ENCODE measurements around the gene ATP5F1A.

ATP5F1A gene

DNA sequence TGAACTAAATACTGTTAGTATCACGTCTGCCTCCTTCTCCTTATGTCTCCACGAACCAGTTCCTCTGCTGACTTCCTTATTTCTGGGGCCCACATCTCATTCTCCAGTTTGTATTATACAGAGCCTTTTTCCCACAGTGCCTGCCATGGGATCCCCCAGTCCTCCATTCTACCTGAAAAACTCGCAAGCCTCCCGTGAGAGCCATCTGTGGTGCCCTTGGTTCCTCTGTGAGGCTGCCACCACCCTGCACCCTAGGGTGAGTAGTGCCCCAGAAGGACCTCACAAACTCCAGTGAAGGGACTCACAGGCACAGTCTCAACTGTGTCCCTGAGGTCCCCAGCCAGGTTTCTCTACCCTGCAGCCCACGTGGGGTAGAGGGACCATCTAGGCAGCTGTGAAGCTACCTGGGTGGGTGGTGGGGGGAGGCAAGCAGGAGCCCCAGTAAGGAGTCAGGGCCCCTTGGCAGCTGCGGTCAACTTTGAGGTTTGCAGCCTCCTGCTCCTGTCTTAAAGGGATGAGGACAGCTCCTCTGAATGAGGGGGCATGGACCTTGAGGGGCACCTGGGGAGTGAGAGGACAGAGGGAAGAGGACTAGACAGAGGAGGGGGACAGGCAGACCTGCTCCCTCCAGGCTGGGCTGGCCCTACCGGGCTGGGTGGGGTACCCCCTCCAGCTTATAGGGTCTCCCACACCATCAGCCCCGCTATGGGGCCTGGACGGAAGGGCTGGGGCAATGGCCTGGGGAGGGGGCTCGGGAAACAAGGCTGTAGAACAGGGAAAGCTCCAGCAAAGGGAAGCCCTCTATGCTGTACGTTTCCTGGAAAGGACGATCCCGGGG, 27.1 kb downstream of the ATP5F1A start:
- no peak for TF ChIP-seq CREB1 (IDR thresholded peaks at IDR 0.05; ENCODE audit: low read depth)

DNA sequence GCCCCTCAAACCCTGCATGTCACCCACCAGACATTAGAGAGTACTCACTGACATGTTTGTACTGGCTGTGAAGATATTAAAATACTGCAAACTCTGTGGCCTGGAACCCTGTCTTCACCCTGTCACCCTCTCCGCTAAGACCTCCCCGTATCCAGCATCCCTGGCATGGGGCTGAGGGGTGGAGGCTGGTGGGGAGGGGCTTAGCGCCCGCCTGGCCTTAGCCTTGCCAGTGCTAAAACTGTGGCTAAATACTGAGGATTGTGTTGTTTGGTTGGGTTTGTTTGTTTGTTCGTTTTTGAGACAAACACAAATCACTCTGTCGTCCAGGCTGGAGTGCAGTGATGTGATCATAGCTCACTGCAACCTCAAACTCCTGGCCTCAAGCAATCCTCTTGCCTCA, 27.9 kb downstream of the ATP5F1A start:
- no peak for TF ChIP-seq CEBPB (IDR thresholded peaks at IDR 0.05)
- TF ChIP-seq RAD21 (IDR thresholded peaks at IDR 0.05; ENCODE audit: low read depth), result no peak
- TF ChIP-seq CREB1 (IDR thresholded peaks at IDR 0.05; ENCODE audit: low read depth), result no peak
- TF ChIP-seq, protein P1, sequence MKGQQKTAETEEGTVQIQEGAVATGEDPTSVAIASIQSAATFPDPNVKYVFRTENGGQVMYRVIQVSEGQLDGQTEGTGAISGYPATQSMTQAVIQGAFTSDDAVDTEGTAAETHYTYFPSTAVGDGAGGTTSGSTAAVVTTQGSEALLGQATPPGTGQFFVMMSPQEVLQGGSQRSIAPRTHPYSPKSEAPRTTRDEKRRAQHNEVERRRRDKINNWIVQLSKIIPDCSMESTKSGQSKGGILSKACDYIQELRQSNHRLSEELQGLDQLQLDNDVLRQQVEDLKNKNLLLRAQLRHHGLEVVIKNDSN (IDR thresholded peaks at IDR 0.05), result no peak
- TF ChIP-seq, protein P2, sequence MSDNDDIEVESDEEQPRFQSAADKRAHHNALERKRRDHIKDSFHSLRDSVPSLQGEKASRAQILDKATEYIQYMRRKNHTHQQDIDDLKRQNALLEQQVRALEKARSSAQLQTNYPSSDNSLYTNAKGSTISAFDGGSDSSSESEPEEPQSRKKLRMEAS (IDR thresholded peaks at IDR 0.05), result no peak
- TF ChIP-seq EP300 (IDR thresholded peaks at IDR 0.05; ENCODE audit: borderline replicate concordance), result no peak
- TF ChIP-seq TCF12 (IDR thresholded peaks at IDR 0.05; ENCODE audit: low read depth), result no peak
- TF ChIP-seq NFIC (IDR thresholded peaks at IDR 0.05), result no peak
- no peak for TF ChIP-seq EGR1 (IDR thresholded peaks at IDR 0.05)
- no peak for TF ChIP-seq FOXM1 (IDR thresholded peaks at IDR 0.05; ENCODE audit: borderline replicate concordance, low read depth)
- no peak for TF ChIP-seq ZBTB7A (IDR thresholded peaks at IDR 0.05; ENCODE audit: low read depth)

DNA sequence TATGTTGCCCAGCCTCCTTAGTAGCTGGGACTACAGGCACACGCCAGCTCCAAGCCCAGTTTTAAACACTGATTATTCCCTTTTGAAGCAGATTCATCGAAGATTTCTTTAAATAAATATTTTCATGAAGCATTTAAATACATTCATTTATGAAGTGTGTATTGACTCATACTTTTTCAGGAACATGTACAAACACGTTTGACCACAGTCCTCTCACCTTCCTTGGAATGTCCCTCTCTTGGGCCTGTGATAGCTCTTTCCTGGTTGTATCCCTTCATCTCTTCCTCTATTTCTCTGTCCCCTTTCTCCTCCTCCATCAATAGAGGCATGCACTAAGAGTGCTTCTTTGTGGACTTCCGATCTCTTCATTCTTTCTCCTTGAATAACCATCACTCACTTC, 28.6 kb downstream of the ATP5F1A start:
- TF ChIP-seq FOXM1 (IDR thresholded peaks at IDR 0.05; ENCODE audit: borderline replicate concordance, low read depth), result no peak
- TF ChIP-seq, protein P1 (IDR thresholded peaks at IDR 0.05), result no peak
- TF ChIP-seq, protein P2 (IDR thresholded peaks at IDR 0.05), result no peak
- no peak for TF ChIP-seq EP300 (IDR thresholded peaks at IDR 0.05; ENCODE audit: borderline replicate concordance)
- TF ChIP-seq YY1 (IDR thresholded peaks at IDR 0.05; ENCODE audit: low read depth), result no peak
- no peak for TF ChIP-seq ZBTB7A (IDR thresholded peaks at IDR 0.05; ENCODE audit: low read depth)
- no peak for TF ChIP-seq EGR1 (IDR thresholded peaks at IDR 0.05)
- no peak for TF ChIP-seq RAD21 (IDR thresholded peaks at IDR 0.05; ENCODE audit: low read depth)
- TF ChIP-seq TCF12 (IDR thresholded peaks at IDR 0.05; ENCODE audit: low read depth), result no peak
- no peak for TF ChIP-seq TEAD4 (IDR thresholded peaks at IDR 0.05)
- no peak for TF ChIP-seq CEBPB (IDR thresholded peaks at IDR 0.05)
- TF ChIP-seq NFIC (IDR thresholded peaks at IDR 0.05), result no peak

DNA sequence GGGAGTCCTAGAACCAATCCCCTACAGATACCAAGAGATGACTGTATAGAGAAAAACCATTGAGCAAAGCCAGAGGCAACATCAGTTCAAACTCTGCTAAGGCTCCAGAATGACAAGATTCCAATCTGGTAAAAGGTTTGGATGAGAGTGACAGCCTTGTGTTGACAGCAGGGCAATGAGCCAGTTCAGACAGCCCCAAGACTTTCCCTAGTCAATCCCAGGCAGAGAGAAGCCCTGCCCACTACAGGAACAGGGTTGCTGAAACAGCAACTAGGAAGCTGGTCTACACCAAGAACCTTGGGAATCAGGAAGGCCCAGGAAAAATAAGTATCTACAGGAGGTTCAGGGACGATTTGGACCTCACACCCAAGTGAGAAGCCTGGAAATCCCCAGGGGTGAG, 29.3 kb downstream of the ATP5F1A start:
- TF ChIP-seq CREB1 (IDR thresholded peaks at IDR 0.05; ENCODE audit: low read depth) (no peak), RAD21 (IDR thresholded peaks at IDR 0.05; ENCODE audit: low read depth) (no peak), FOXM1 (IDR thresholded peaks at IDR 0.05; ENCODE audit: borderline replicate concordance, low read depth) (no peak), CEBPB (IDR thresholded peaks at IDR 0.05) (no peak), ZBTB7A (IDR thresholded peaks at IDR 0.05; ENCODE audit: low read depth) (no peak), TEAD4 (IDR thresholded peaks at IDR 0.05) (no peak)
- TF ChIP-seq, protein P1 (IDR thresholded peaks at IDR 0.05), result no peak
- TF ChIP-seq, protein P3, sequence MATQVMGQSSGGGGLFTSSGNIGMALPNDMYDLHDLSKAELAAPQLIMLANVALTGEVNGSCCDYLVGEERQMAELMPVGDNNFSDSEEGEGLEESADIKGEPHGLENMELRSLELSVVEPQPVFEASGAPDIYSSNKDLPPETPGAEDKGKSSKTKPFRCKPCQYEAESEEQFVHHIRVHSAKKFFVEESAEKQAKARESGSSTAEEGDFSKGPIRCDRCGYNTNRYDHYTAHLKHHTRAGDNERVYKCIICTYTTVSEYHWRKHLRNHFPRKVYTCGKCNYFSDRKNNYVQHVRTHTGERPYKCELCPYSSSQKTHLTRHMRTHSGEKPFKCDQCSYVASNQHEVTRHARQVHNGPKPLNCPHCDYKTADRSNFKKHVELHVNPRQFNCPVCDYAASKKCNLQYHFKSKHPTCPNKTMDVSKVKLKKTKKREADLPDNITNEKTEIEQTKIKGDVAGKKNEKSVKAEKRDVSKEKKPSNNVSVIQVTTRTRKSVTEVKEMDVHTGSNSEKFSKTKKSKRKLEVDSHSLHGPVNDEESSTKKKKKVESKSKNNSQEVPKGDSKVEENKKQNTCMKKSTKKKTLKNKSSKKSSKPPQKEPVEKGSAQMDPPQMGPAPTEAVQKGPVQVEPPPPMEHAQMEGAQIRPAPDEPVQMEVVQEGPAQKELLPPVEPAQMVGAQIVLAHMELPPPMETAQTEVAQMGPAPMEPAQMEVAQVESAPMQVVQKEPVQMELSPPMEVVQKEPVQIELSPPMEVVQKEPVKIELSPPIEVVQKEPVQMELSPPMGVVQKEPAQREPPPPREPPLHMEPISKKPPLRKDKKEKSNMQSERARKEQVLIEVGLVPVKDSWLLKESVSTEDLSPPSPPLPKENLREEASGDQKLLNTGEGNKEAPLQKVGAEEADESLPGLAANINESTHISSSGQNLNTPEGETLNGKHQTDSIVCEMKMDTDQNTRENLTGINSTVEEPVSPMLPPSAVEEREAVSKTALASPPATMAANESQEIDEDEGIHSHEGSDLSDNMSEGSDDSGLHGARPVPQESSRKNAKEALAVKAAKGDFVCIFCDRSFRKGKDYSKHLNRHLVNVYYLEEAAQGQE (IDR thresholded peaks at IDR 0.05; ENCODE audit: low read depth), result no peak

DNA sequence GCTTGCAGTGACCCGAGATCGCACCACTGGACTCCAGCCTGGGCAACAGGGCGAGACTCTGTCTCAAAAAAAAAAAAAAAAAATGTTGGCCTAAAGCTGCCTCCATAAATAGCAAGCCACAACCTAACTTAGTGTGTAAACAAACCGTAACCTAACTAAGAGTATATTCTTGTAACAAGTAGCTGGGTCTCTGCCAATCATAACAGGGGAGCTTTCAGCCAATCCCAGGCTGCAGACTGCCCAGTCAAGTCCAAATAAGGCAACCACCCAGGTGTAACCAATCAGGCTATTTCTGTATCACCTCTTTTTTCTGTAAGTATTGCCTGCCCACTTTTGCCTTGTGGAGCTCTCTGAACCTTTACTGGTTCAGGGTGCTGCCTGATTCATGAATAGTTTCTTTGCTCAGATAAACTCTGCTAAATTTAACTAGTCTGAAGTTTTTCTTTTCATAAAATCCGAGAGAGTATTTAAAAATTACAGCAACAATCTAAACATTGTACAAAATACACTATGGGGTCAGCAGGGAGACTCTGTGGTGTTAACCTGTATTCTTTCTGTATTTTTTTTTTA, 30.6 kb downstream of the ATP5F1A start:
- TF ChIP-seq NFIC (IDR thresholded peaks at IDR 0.05), result peak; percentile 62
- no peak for TF ChIP-seq TAF1 (IDR thresholded peaks at IDR 0.05; ENCODE audit: low read depth)

DNA sequence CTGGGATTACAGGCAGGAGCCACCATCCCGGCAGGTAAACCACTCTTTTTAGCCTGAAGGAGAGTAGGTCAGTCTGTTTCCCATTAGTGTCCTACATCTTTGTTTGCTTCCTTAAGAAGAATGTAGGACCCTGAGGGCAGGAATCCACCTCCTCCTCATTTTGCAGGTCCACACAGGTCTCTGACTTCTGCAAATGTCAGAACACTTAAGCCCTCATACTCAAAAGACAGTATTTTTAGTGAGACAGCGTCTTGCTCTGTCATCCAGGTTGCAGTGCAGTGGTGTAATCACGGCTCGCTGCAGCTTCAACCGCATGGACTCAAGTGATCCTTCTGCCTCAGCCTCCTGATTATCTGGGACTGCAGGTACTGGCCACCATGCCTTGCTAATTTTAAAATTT, 35.3 kb downstream of the ATP5F1A start:
- TF ChIP-seq EGR1 (IDR thresholded peaks at IDR 0.05), result no peak
- TF ChIP-seq FOXM1 (IDR thresholded peaks at IDR 0.05; ENCODE audit: borderline replicate concordance, low read depth), result no peak
- TF ChIP-seq, protein P1 (IDR thresholded peaks at IDR 0.05), result no peak

DNA sequence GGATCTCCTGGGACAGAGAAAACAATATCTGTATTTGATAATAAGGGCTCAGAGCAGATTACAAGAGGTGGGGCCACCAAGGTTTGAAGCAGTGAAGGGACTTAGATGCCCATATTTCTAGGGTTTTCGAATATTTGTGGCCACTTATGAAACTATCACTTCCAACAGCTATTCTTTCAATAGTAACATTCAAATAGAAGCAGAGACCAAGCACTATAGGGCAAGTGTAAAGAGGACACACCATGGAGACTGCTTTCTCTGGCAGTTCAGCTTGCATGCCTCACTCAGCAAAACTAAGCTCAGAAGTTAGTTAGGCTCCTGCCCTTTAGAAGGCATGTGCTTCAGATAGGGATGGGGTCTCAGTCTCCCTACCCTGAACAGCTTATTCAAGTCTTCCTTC, 36.3 kb downstream of the ATP5F1A start:
- TF ChIP-seq TEAD4 (IDR thresholded peaks at IDR 0.05) (no peak), EP300 (IDR thresholded peaks at IDR 0.05; ENCODE audit: borderline replicate concordance) (no peak), NFIC (IDR thresholded peaks at IDR 0.05) (no peak), CEBPB (IDR thresholded peaks at IDR 0.05) (no peak), CREB1 (IDR thresholded peaks at IDR 0.05; ENCODE audit: low read depth) (no peak), TAF1 (IDR thresholded peaks at IDR 0.05; ENCODE audit: low read depth) (no peak), FOXM1 (IDR thresholded peaks at IDR 0.05; ENCODE audit: borderline replicate concordance, low read depth) (no peak), EGR1 (IDR thresholded peaks at IDR 0.05) (no peak), RAD21 (IDR thresholded peaks at IDR 0.05; ENCODE audit: low read depth) (no peak), ZBTB7A (IDR thresholded peaks at IDR 0.05; ENCODE audit: low read depth) (no peak)
- TF ChIP-seq, protein P2 (IDR thresholded peaks at IDR 0.05), result no peak
- TF ChIP-seq, protein P1 (IDR thresholded peaks at IDR 0.05), result no peak
- TF ChIP-seq, protein P3 (IDR thresholded peaks at IDR 0.05; ENCODE audit: low read depth), result no peak
